HEK293 (cell line): Measurements from ENCODE around the gene MTMR3.
A peak's percentile ranks its signal among the peaks of the same experiment; 100 is the strongest.

ENCODE experiments used
- FEZF1 ChIP-seq: fragments of 450-650 bp; formaldehyde crosslinking; IDR thresholded peaks from 2 replicates; pipeline ENCODE4 v1.5.1; 2016; ENCODE audit warnings: missing biosample characterization, missing genetic modification characterization
- GLI2 ChIP-seq: fragments of 450-650 bp; formaldehyde crosslinking; IDR thresholded peaks from 2 replicates; pipeline ENCODE4; 2017; ENCODE audit warnings: missing biosample characterization, missing genetic modification characterization, low read depth, borderline replicate concordance
- GLIS1 ChIP-seq: fragments of 450-650 bp; formaldehyde crosslinking; IDR thresholded peaks from 2 replicates; pipeline ENCODE4 v1.5.1; 2016; ENCODE audit warnings: missing biosample characterization, missing genetic modification characterization
- KLF10 ChIP-seq: fragments of 450-650 bp; IDR thresholded peaks from 2 replicates; pipeline ENCODE4 v1.5.1; 2018; ENCODE audit warnings: missing biosample characterization, mild to moderate bottlenecking, missing genetic modification characterization
- KLF7 ChIP-seq: fragments of 450-650 bp; formaldehyde crosslinking; IDR thresholded peaks from 2 replicates; pipeline ENCODE4 v1.5.1; 2016; ENCODE audit warnings: missing biosample characterization, missing genetic modification characterization, borderline replicate concordance
- SCRT1 ChIP-seq: fragments of 450-650 bp; formaldehyde crosslinking; IDR thresholded peaks from 2 replicates; pipeline ENCODE4 v1.5.1; 2016; ENCODE audit warnings: missing biosample characterization, missing genetic modification characterization, borderline replicate concordance
- SP2 ChIP-seq: fragments of 450-650 bp; formaldehyde crosslinking; IDR thresholded peaks from 2 replicates; pipeline ENCODE4 v1.5.1; 2016; ENCODE audit warnings: missing biosample characterization, missing genetic modification characterization
- SP7 ChIP-seq: fragments of 450-650 bp; formaldehyde crosslinking; IDR thresholded peaks from 2 replicates; pipeline ENCODE4 v1.5.1; 2016; ENCODE audit warnings: missing biosample characterization, missing genetic modification characterization
- ZBTB17 ChIP-seq: fragments of 450-650 bp; formaldehyde crosslinking; IDR thresholded peaks from 2 replicates; pipeline ENCODE4 v1.5.1; 2016; ENCODE audit warnings: missing biosample characterization, missing genetic modification characterization
- ZBTB21 ChIP-seq: fragments of 450-650 bp; formaldehyde crosslinking; IDR thresholded peaks from 2 replicates; pipeline ENCODE4 v1.5.1; 2017; ENCODE audit warnings: missing biosample characterization, missing genetic modification characterization
- ZBTB26 ChIP-seq: fragments of 450-650 bp; formaldehyde crosslinking; optimal IDR thresholded peaks from 2 replicates; pipeline ENCODE3; 2016; ENCODE audit warnings: missing biosample characterization, mild to moderate bottlenecking, missing genetic modification characterization
- ZBTB44 ChIP-seq: fragments of 450-650 bp; IDR thresholded peaks from 2 replicates; pipeline ENCODE4 v1.5.1; 2018; ENCODE audit warnings: missing biosample characterization, mild to moderate bottlenecking, missing genetic modification characterization
- ZEB2 ChIP-seq: fragments of 450-650 bp; formaldehyde crosslinking; IDR thresholded peaks from 2 replicates; pipeline ENCODE4 v1.5.1; 2016; ENCODE audit warnings: missing biosample characterization, missing genetic modification characterization
- ZFP41 ChIP-seq: fragments of 450-650 bp; formaldehyde crosslinking; IDR thresholded peaks from 2 replicates; pipeline ENCODE4 v1.5.1; 2016; ENCODE audit warnings: missing biosample characterization, missing genetic modification characterization, borderline replicate concordance
- ZNF18 ChIP-seq: fragments of 450-650 bp; formaldehyde crosslinking; IDR thresholded peaks from 2 replicates; pipeline ENCODE4 v1.5.1; 2016; ENCODE audit warnings: missing biosample characterization, missing genetic modification characterization
- ZNF184 ChIP-seq: fragments of 450-650 bp; IDR thresholded peaks from 2 replicates; pipeline ENCODE4 v1.5.1; 2018; ENCODE audit warnings: missing biosample characterization, mild to moderate bottlenecking, missing genetic modification characterization
- ZNF19 ChIP-seq: fragments of 450-650 bp; formaldehyde crosslinking; IDR thresholded peaks from 2 replicates; pipeline ENCODE4; 2016; ENCODE audit warnings: missing biosample characterization, missing genetic modification characterization, low read depth
- ZNF202 ChIP-seq: fragments of 450-650 bp; formaldehyde crosslinking; IDR thresholded peaks from 2 replicates; pipeline ENCODE4 v1.5.1; 2016; ENCODE audit warnings: missing biosample characterization, missing genetic modification characterization, borderline replicate concordance
- ZNF223 ChIP-seq: fragments of 450-650 bp; formaldehyde crosslinking; IDR thresholded peaks from 2 replicates; pipeline ENCODE4 v1.5.1; 2016; ENCODE audit warnings: missing biosample characterization, missing genetic modification characterization
- ZNF302 ChIP-seq: fragments of 450-650 bp; formaldehyde crosslinking; IDR thresholded peaks from 2 replicates; pipeline ENCODE4 v1.5.1; 2016; ENCODE audit warnings: missing biosample characterization, missing genetic modification characterization, low read depth
- ZNF341 ChIP-seq: fragments of 450-650 bp; formaldehyde crosslinking; IDR thresholded peaks from 2 replicates; pipeline ENCODE4; 2016; ENCODE audit warnings: low read depth, missing biosample characterization, missing genetic modification characterization
- ZNF362 ChIP-seq: fragments of 450-650 bp; formaldehyde crosslinking; IDR thresholded peaks from 2 replicates; pipeline ENCODE4 v1.5.1; 2016; ENCODE audit warnings: missing biosample characterization, missing genetic modification characterization
- ZNF366 ChIP-seq: fragments of 450-650 bp; formaldehyde crosslinking; conservative IDR thresholded peaks from 2 replicates; pipeline ENCODE4 v1.5.1; 2016; ENCODE audit warnings: missing biosample characterization, missing genetic modification characterization
- ZNF394 ChIP-seq: fragments of 450-650 bp; formaldehyde crosslinking; IDR thresholded peaks from 2 replicates; pipeline ENCODE4 v1.5.1; 2016; ENCODE audit warnings: missing biosample characterization, missing genetic modification characterization, mild to moderate bottlenecking, moderate library complexity, borderline replicate concordance
- ZNF404 ChIP-seq: fragments of 450-650 bp; formaldehyde crosslinking; IDR thresholded peaks from 2 replicates; pipeline ENCODE4 v1.5.1; 2017; ENCODE audit warnings: missing biosample characterization, missing genetic modification characterization
- ZNF514 ChIP-seq: fragments of 450-650 bp; formaldehyde crosslinking; IDR thresholded peaks from 2 replicates; pipeline ENCODE4 v1.5.1; 2016; ENCODE audit warnings: missing biosample characterization, missing genetic modification characterization
- ZNF558 ChIP-seq: fragments of 450-650 bp; formaldehyde crosslinking; IDR thresholded peaks from 2 replicates; pipeline ENCODE4 v1.5.1; 2016; ENCODE audit warnings: missing biosample characterization, missing genetic modification characterization
- ZNF580 ChIP-seq: fragments of 450-650 bp; formaldehyde crosslinking; IDR thresholded peaks from 2 replicates; pipeline ENCODE4 v1.5.1; 2016; ENCODE audit warnings: missing biosample characterization, missing genetic modification characterization
- ZNF629 ChIP-seq: fragments of 450-650 bp; formaldehyde crosslinking; IDR thresholded peaks from 2 replicates; pipeline ENCODE4 v1.5.1; 2017; ENCODE audit warnings: missing biosample characterization, missing genetic modification characterization
- ZNF660 ChIP-seq: fragments of 450-650 bp; IDR thresholded peaks from 2 replicates; pipeline ENCODE4 v1.5.1; 2018; ENCODE audit warnings: missing biosample characterization, mild to moderate bottlenecking, missing genetic modification characterization
- ZNF664 ChIP-seq: fragments of 450-650 bp; formaldehyde crosslinking; IDR thresholded peaks from 2 replicates; pipeline ENCODE4 v1.5.1; 2016; ENCODE audit warnings: missing biosample characterization, missing genetic modification characterization
- ZNF837 ChIP-seq: fragments of 450-650 bp; formaldehyde crosslinking; IDR thresholded peaks from 2 replicates; pipeline ENCODE4 v1.5.1; 2016; ENCODE audit warnings: missing biosample characterization, missing genetic modification characterization
- ZNF843 ChIP-seq: fragments of 450-650 bp; formaldehyde crosslinking; IDR thresholded peaks from 2 replicates; pipeline ENCODE4 v1.5.1; 2016; ENCODE audit warnings: missing biosample characterization, missing genetic modification characterization
- ZSCAN30 ChIP-seq: fragments of 450-650 bp; IDR thresholded peaks from 2 replicates; pipeline ENCODE4 v1.5.1; 2018; ENCODE audit warnings: missing biosample characterization, mild to moderate bottlenecking, missing genetic modification characterization, moderate library complexity

Gene MTMR3

GRCh38 chr22:29892315-29893156 lies 9.6 kb downstream of the MTMR3 start (continued):
- no peak for TF ChIP-seq ZBTB26 (tag by site-specific recombination)
- no peak for TF ChIP-seq ZNF18
- 0 out of 2 replicates have a peak, but pooled peaks have one; percentile 43 for TF ChIP-seq ZNF660 (tag by site-specific recombination)
- no peak for TF ChIP-seq SCRT1 (tag by site-specific recombination)
- no peak for TF ChIP-seq ZNF558 (tag by site-specific recombination)
- TF ChIP-seq FEZF1 = no peak
- no peak for TF ChIP-seq GLI2 (tag by site-specific recombination)
- TF ChIP-seq ZNF223 (tag by site-specific recombination) = no peak
- peak; percentile 73 for TF ChIP-seq ZNF362 (tag by site-specific recombination)
- 0 out of 2 replicates have a peak, but pooled peaks have one; percentile 33 for TF ChIP-seq ZNF394 (tag by site-specific recombination)
- no peak for TF ChIP-seq SP2
- no peak for TF ChIP-seq ZNF404 (tag by site-specific recombination)
- TF ChIP-seq KLF7 (tag by site-specific recombination) = no peak
- no peak for TF ChIP-seq ZNF19
- no peak for TF ChIP-seq ZNF664
- no peak for TF ChIP-seq ZNF341 (tag by site-specific recombination)
- TF ChIP-seq ZNF184 (tag by site-specific recombination) = no peak
- no peak for TF ChIP-seq ZNF514 (tag by site-specific recombination)
- TF ChIP-seq ZNF843 (tag by site-specific recombination) = no peak
- 0 out of 2 replicates have a peak, but pooled peaks have one; percentile 15 for TF ChIP-seq GLIS1
- TF ChIP-seq SP7 (tag by site-specific recombination) = peak; percentile 73
- no peak for TF ChIP-seq ZNF202 (tag by site-specific recombination)
- TF ChIP-seq ZBTB44 (tag by site-specific recombination) = no peak
- peak; percentile 97 for TF ChIP-seq ZNF629
- no peak for TF ChIP-seq ZFP41
- peak; percentile 51; the same call in 1 of the 2 replicates for TF ChIP-seq ZBTB17 (tag by site-specific recombination)
- TF ChIP-seq ZNF580 = no peak
- peak; percentile 48; the same call in 1 of the 2 replicates for TF ChIP-seq ZEB2 (tag by site-specific recombination)
- TF ChIP-seq ZSCAN30 (tag by site-specific recombination) = no peak
- no peak for TF ChIP-seq ZNF302 (tag by site-specific recombination)
- TF ChIP-seq ZNF837 (tag by site-specific recombination) = no peak
- TF ChIP-seq KLF10 (tag by site-specific recombination) = no peak
- no peak; the same call in 1 of the 2 replicates for TF ChIP-seq ZNF366 (tag by site-specific recombination)
- peak; percentile 93 for TF ChIP-seq ZBTB21 (tag by site-specific recombination)
